ENCODE results near the gene KCNH8. TPM values are rescaled to one million over a fixed set of nuclear protein-coding genes. Genes with fewer than 3 reads are reported as not detected.

Gene KCNH8
- total RNA-seq, 2 experiments from 2014 or later: 0.44 to 0.59 TPM

DNA sequence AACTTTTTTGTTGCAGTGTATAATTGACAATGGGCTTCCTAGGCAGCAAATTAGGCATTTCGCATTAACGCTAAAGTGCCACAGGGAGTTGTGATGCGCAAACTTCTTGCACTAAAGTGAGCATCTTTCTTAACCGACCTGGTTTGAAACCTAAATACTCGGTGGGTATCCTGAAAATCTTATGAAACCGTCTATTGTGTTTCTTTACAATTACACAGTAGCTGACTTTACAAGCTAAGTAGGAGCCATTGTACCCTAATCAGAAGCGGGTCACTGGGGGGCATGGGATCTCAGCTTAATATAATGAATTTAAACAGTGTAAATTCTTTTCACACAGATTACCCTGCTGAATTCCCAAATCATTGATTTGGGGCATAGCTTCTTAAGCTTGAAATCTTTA lies 328.0 kb downstream of the KCNH8 start:
- CTCF ChIA-PET (ENCODE audit: unreplicated experiment): no interaction called here
- no TSS peak for BruUV-seq (replicated peaks)

DNA sequence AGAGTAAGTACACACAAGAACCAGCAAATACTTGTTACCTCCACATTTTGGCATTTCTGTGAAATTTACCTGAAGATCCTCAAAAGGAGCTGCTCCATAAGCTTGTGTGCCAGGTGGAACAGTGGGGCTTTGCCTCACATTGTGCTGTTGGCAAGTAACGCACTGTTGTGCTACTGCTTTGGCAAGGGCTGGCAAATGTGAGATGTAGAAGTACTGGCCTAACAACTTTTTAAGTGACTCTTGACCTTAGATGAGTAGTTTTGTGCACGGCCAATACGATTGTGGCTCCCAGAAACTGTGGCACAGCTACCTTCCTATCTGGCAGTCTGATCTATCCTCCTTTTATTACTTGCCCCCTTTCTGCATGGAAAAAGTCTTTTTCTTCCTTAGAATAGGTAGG lies 337.0 kb downstream of the KCNH8 start:
- H3K9me3 ChIP-seq (ENCODE audit: low read length): no peaks in the 10 kb centered on the region
- no peak overlapping the region for H3K4me2 ChIP-seq (ENCODE audit: low read length)
- no peak overlapping the region for H3K4me3 ChIP-seq (ENCODE audit: low read depth, low read length, poor library complexity, severe bottlenecking)
- ChIA-PET POLR2A (interaction anchor here (0.6 to 1.4 kb wide), 2 partner anchors 16 to 17 kb away, joined by 3 read pairs; no protein-coding TSS in a partner anchor), CTCF (ENCODE audit: unreplicated experiment) (no interaction called here)
- H4K20me1 ChIP-seq (ENCODE audit: insufficient read depth, low read length): no peaks in the 10 kb centered on the region
- TF ChIP-seq, protein P1, sequence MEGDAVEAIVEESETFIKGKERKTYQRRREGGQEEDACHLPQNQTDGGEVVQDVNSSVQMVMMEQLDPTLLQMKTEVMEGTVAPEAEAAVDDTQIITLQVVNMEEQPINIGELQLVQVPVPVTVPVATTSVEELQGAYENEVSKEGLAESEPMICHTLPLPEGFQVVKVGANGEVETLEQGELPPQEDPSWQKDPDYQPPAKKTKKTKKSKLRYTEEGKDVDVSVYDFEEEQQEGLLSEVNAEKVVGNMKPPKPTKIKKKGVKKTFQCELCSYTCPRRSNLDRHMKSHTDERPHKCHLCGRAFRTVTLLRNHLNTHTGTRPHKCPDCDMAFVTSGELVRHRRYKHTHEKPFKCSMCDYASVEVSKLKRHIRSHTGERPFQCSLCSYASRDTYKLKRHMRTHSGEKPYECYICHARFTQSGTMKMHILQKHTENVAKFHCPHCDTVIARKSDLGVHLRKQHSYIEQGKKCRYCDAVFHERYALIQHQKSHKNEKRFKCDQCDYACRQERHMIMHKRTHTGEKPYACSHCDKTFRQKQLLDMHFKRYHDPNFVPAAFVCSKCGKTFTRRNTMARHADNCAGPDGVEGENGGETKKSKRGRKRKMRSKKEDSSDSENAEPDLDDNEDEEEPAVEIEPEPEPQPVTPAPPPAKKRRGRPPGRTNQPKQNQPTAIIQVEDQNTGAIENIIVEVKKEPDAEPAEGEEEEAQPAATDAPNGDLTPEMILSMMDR (conservative IDR thresholded peaks at IDR 0.05; ENCODE audit: low read length): no peak
- no peak for TF ChIP-seq EZH2phosphoT487 (IDR thresholded peaks at IDR 0.05; ENCODE audit: borderline replicate concordance, low read depth, low read length)
- no peaks in the 10 kb centered on the region for H3K9me2 ChIP-seq (ENCODE audit: insufficient read depth, low read length)
- no peaks in the 10 kb centered on the region for H3K36me3 ChIP-seq (ENCODE audit: insufficient read depth, low read length)
- BruUV-seq (replicated peaks): no TSS peak
- DNase-seq (ENCODE audit: low spot score): no peak
- H3K4me1 ChIP-seq (ENCODE audit: insufficient read depth, low read length, poor library complexity, severe bottlenecking): no peaks in the 10 kb centered on the region
- no peaks in the 10 kb centered on the region for H3K79me2 ChIP-seq (ENCODE audit: insufficient read depth, low read depth, low read length)
- intact Hi-C loops (cut with micrococcal nuclease; ENCODE audit: unreplicated experiment): no loop called here
- H2AFZ ChIP-seq (ENCODE audit: low read length): no peak overlapping the region
- no peak overlapping the region for H3K27ac ChIP-seq (ENCODE audit: low read depth, low read length, poor library complexity, severe bottlenecking)

More for the DNA sequence above, 328.0 kb downstream of the KCNH8 start:
- no peak overlapping the region for H2AFZ ChIP-seq (ENCODE audit: low read length)
- H3K9me2 ChIP-seq (ENCODE audit: insufficient read depth, low read length): no peaks in the 10 kb centered on the region
- TF ChIP-seq EZH2phosphoT487 (IDR thresholded peaks at IDR 0.05; ENCODE audit: borderline replicate concordance, low read depth, low read length): no peak
- H3K4me3 ChIP-seq (ENCODE audit: low read depth, low read length, poor library complexity, severe bottlenecking): no peak overlapping the region
- no peaks in the 10 kb centered on the region for H3K4me1 ChIP-seq (ENCODE audit: insufficient read depth, low read length, poor library complexity, severe bottlenecking)
- intact Hi-C loops (cut with micrococcal nuclease; ENCODE audit: unreplicated experiment): no loop called here
- H3K9me3 ChIP-seq (ENCODE audit: low read length): no peaks in the 10 kb centered on the region
- no peaks in the 10 kb centered on the region for H4K20me1 ChIP-seq (ENCODE audit: insufficient read depth, low read length)
- H3K27ac ChIP-seq (ENCODE audit: low read depth, low read length, poor library complexity, severe bottlenecking): no peak overlapping the region
- DNase-seq (ENCODE audit: low spot score): no peak
- H3K4me2 ChIP-seq (ENCODE audit: low read length): no peak overlapping the region
- H3K79me2 ChIP-seq (ENCODE audit: insufficient read depth, low read depth, low read length): no peaks in the 10 kb centered on the region
- no peaks in the 10 kb centered on the region for H3K36me3 ChIP-seq (ENCODE audit: insufficient read depth, low read length)
- POLR2A ChIA-PET: interaction anchor here (0.7 to 1.3 kb wide), 2 partner anchors 12 to 481 kb away, joined by 3 to 4 read pairs; no protein-coding TSS in a partner anchor

DNA sequence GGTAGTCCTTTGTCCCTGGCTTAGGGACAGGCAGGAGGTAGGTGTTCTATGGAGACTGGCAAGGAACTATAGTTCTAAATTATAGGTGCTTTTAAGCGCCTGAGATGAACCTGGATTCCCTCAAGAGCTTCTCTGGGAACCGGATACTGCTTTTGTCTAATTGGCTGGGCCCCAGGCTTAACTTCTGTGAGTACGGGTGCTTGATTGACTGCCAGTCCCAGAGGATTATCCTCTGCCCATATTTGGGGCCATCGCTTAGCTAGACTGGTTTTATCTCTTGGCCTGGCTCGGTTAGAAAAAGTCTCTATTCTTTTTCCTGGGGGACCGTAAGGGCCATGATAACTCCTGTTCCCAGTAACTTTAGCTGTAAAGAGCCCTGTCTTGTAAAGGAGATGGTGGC lies 339.1 kb downstream of the KCNH8 start:
- H3K4me3 ChIP-seq (ENCODE audit: low read depth, low read length, poor library complexity, severe bottlenecking): no peak overlapping the region
- H3K79me2 ChIP-seq (ENCODE audit: insufficient read depth, low read depth, low read length): no peaks in the 10 kb centered on the region
- DNase-seq (ENCODE audit: low spot score): no peak
- H3K4me1 ChIP-seq (ENCODE audit: insufficient read depth, low read length, poor library complexity, severe bottlenecking): no peaks in the 10 kb centered on the region
- H4K20me1 ChIP-seq (ENCODE audit: insufficient read depth, low read length): no peaks in the 10 kb centered on the region
- H3K27ac ChIP-seq (ENCODE audit: low read depth, low read length, poor library complexity, severe bottlenecking): no peak overlapping the region
- no peaks in the 10 kb centered on the region for H3K9me2 ChIP-seq (ENCODE audit: insufficient read depth, low read length)
- no peak for TF ChIP-seq EZH2phosphoT487 (IDR thresholded peaks at IDR 0.05; ENCODE audit: borderline replicate concordance, low read depth, low read length)
- TF ChIP-seq, protein P1 (conservative IDR thresholded peaks at IDR 0.05; ENCODE audit: low read length): no peak
- H2AFZ ChIP-seq (ENCODE audit: low read length): no peak overlapping the region
- no TSS peak for BruUV-seq (replicated peaks)
- no peak overlapping the region for H3K4me2 ChIP-seq (ENCODE audit: low read length)
- H3K36me3 ChIP-seq (ENCODE audit: insufficient read depth, low read length): no peaks in the 10 kb centered on the region
- ChIA-PET CTCF (ENCODE audit: unreplicated experiment) (interaction anchor here (0.6 kb wide), 1 partner anchor 52 kb away, joined by 4 read pairs; no protein-coding TSS in a partner anchor), POLR2A (no interaction called here)
- intact Hi-C loops (cut with micrococcal nuclease; ENCODE audit: unreplicated experiment): no loop called here
- H3K9me3 ChIP-seq (ENCODE audit: low read length): no peaks in the 10 kb centered on the region

Measured in OCI-LY7 (cell line).